ENCODE measurements around the gene SIRPA.
A peak's percentile ranks its signal among the peaks of the same experiment; 100 is the strongest.

Gene SIRPA

GRCh38 chr20:1930165-1930564 lies 35.0 kb downstream of the SIRPA start:
- no peak for TF ChIP-seq CTCF (IDR thresholded peaks at IDR 0.05; ENCODE audit: control insufficient read depth, insufficient read depth, low read depth, low read length, missing control alignments)
- no peak for DNase-seq (ENCODE audit: low read depth)
- no peak overlapping the region for H3K4me3 ChIP-seq (ENCODE audit: control insufficient read depth, low read depth, low read length)

GRCh38 chr20:1931830-1932229 lies 36.6 kb downstream of the SIRPA start:
- TF ChIP-seq CTCF (IDR thresholded peaks at IDR 0.05; ENCODE audit: control insufficient read depth, insufficient read depth, low read depth, low read length, missing control alignments) = no peak
- no peak overlapping the region for H3K4me3 ChIP-seq (ENCODE audit: control insufficient read depth, low read depth, low read length)
- no peak for DNase-seq (ENCODE audit: low read depth)

- no peak for TF ChIP-seq CTCF (IDR thresholded peaks at IDR 0.05; ENCODE audit: control insufficient read depth, insufficient read depth, low read depth, low read length, missing control alignments)
- no peak for DNase-seq (ENCODE audit: low read depth)
- no peak overlapping the region for H3K4me3 ChIP-seq (ENCODE audit: control insufficient read depth, low read depth, low read length)
Measured at GRCh38 chr20:1932971-1933370, 37.8 kb downstream of the SIRPA start.

- no peak overlapping the region for H3K4me3 ChIP-seq (ENCODE audit: control insufficient read depth, low read depth, low read length)
- no peak for TF ChIP-seq CTCF (IDR thresholded peaks at IDR 0.05; ENCODE audit: control insufficient read depth, insufficient read depth, low read depth, low read length, missing control alignments)
- DNase-seq (ENCODE audit: low read depth) = peak; percentile 33
Measured at GRCh38 chr20:1933465-1933870, 38.3 kb downstream of the SIRPA start.

- DNase-seq (ENCODE audit: low read depth) = peak; percentile 88
- TF ChIP-seq CTCF (IDR thresholded peaks at IDR 0.05; ENCODE audit: control insufficient read depth, insufficient read depth, low read depth, low read length, missing control alignments) = no peak
Measured at GRCh38 chr20:1934156-1934555, 38.9 kb downstream of the SIRPA start.

GRCh38 chr20:1934721-1935573 lies 39.7 kb downstream of the SIRPA start:
- peak; percentile 87 for DNase-seq (ENCODE audit: low read depth)
- no peak overlapping the region for H3K4me3 ChIP-seq (ENCODE audit: control insufficient read depth, low read depth, low read length)
- no peak for TF ChIP-seq CTCF (IDR thresholded peaks at IDR 0.05; ENCODE audit: control insufficient read depth, insufficient read depth, low read depth, low read length, missing control alignments)

More at GRCh38 chr20:1934156-1934555, 38.9 kb downstream of the SIRPA start:
- no peak overlapping the region for H3K4me3 ChIP-seq (ENCODE audit: control insufficient read depth, low read depth, low read length)
